Transverse colon (tissue), 4 donors: ENCODE data around the gene DDX10. TPM values are rescaled to one million over a fixed set of nuclear protein-coding genes. Genes with fewer than 3 reads are reported as not detected.

Experiments used
- DNase-seq: peaks from one replicate; pipeline ENCODE4 v3.0.0-alpha.2; 2019
- H3K27ac ChIP-seq, 4 donors: fragments of 200-600 bp; sonication (generic); 2 replicates each; pipeline ENCODE4 v1.5.1; 2016 to 2018; ENCODE audit warnings: inconsistent platforms in 4 of 4
- H3K27me3 ChIP-seq: fragments of 200-600 bp; sonication (generic); 2 replicates; pipeline ENCODE4 v1.5.1; 2017; ENCODE audit warnings: inconsistent platforms
- H3K36me3 ChIP-seq, 4 donors: fragments of 200-600 bp; sonication (generic); 2 replicates each; pipeline ENCODE4 v1.5.1; 2017 to 2019; ENCODE audit warnings: inconsistent platforms in 4 of 4
- H3K4me1 ChIP-seq, 4 donors: fragments of 200-600 bp; sonication (generic); 2 replicates each; pipeline ENCODE4 v1.5.1; 2017 to 2020; ENCODE audit warnings: inconsistent platforms in 4 of 4
- H3K4me3 ChIP-seq, 4 donors: fragments of 200-600 bp; sonication (generic); 1 replicate in 1 of 4; 2 replicates in 3 of 4; pipeline versions ENCODE4 v1.5.1 to v1.6.1; 2017 to 2019; ENCODE audit warnings: inconsistent platforms in 4 of 4
- H3K9me3 ChIP-seq, 2 donors: fragments of 200-600 bp; sonication (generic); 2 replicates each; pipeline ENCODE4 v1.5.1; 2017 to 2019; ENCODE audit warnings: inconsistent platforms in 2 of 2
- EP300 ChIP-seq: sonication (generic); formaldehyde crosslinking; IDR thresholded peaks from one replicate; pipeline ENCODE4 v1.6.1; 2017; ENCODE audit warnings: antibody characterized with exemption, low read depth
- POLR2A ChIP-seq: fragments of 450-650 bp; IDR thresholded peaks from one replicate; pipeline ENCODE4 v1.6.1; 2016; ENCODE audit warnings: antibody characterized with exemption, mild to moderate bottlenecking, moderate library complexity
- POLR2AphosphoS5 ChIP-seq, 3 donors: sonication (generic); formaldehyde crosslinking; IDR thresholded peaks; one replicate each; pipeline ENCODE4 v1.6.1; 2016; ENCODE audit warnings: antibody characterized with exemption in 3 of 3
- WGBS, 2 donors: methylation state at CpG; one replicate each; pipeline ENCODE4 v1.1.5; 2018; ENCODE audit warnings: low coverage in 1 of 2; 5-methylcytosine and 5-hydroxymethylcytosine counted together
- in situ Hi-C, 4 donors: fragments of 200-750 bp; cut with MboI; loops; one replicate each; pipeline versions ENCODE4 v1.15.0 to v1.15.1; 2017; ENCODE audit warnings: low sequenced_read_pairs in 3 of 4, low pct_ligation_motif_present in 1 of 4, low pct_unique_long_range_greater_than_20kb in 1 of 4
- intact Hi-C: fragments of 100-400 bp; cut with DNase I; formaldehyde crosslinking; loops from one replicate; pipeline ENCODE4 v1.15.1; 2023; ENCODE audit warnings: low total_unique reads
- total RNA-seq, 4 donors: library from RNA; depleted of rRNA; stranded (reverse); fragments of >200 nt; gene quantifications; one replicate each; pipeline ENCODE4 v1.1.0, GENCODE V29; 2016
- TF ChIP-seq, protein P1 (sequence below), 5 experiments: fragments of 200-600 bp in 3 of 5; fragments of 450-650 bp in 2 of 5; sonication (generic) in 3 of 5; IDR thresholded peaks; 1 replicate in 2 of 5; 2 replicates in 3 of 5; pipeline ENCODE4 v1.5.1; 2016 to 2017; ENCODE audit warnings: antibody characterized with exemption in 5 of 5, inconsistent platforms in 3 of 5, mild to moderate bottlenecking in 2 of 5, moderate library complexity in 1 of 5

The DDX10 gene
- total RNA-seq, 4 donors from 2014 or later = 7.6 to 38.2 (median 12.6) TPM

DNA sequence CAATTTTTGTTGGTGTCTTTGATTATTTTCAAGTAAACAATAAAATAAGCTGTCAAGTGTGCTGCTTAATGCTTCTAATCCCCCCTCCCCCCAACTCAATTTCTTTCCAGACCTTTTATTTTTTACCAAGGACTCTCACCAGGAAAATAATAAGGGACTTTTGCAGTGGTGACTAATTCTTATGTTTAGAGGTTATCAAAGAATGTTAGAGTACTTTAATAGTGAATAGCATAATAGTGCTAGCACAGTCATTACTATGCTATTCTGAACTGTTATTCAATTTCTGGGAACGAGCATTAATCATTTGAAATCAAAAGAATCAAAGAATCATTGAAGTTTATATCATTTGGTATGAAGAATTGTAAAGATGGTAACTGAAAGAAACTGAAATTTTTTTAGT lies 251.4 kb downstream of the DDX10 start:
- no peak for DNase-seq
- 73 to 77% methylated on average over 1 of the region's 1 CpG for WGBS, 2 donors
- H3K4me1 ChIP-seq = no peaks in the 10 kb centered on the region
- no peak overlapping the region for H3K4me3 ChIP-seq
- intact Hi-C loops (no loop called here), in situ Hi-C loops (no loop called here)
- H3K36me3 ChIP-seq = no peaks in the 10 kb centered on the region
- no peak overlapping the region for H3K27ac ChIP-seq
- no peaks in the 10 kb centered on the region for H3K27me3 ChIP-seq
- TF ChIP-seq, protein P1, sequence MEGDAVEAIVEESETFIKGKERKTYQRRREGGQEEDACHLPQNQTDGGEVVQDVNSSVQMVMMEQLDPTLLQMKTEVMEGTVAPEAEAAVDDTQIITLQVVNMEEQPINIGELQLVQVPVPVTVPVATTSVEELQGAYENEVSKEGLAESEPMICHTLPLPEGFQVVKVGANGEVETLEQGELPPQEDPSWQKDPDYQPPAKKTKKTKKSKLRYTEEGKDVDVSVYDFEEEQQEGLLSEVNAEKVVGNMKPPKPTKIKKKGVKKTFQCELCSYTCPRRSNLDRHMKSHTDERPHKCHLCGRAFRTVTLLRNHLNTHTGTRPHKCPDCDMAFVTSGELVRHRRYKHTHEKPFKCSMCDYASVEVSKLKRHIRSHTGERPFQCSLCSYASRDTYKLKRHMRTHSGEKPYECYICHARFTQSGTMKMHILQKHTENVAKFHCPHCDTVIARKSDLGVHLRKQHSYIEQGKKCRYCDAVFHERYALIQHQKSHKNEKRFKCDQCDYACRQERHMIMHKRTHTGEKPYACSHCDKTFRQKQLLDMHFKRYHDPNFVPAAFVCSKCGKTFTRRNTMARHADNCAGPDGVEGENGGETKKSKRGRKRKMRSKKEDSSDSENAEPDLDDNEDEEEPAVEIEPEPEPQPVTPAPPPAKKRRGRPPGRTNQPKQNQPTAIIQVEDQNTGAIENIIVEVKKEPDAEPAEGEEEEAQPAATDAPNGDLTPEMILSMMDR (IDR thresholded peaks at IDR 0.05) = no peak
- TF ChIP-seq EP300 (no peak), POLR2AphosphoS5 (IDR thresholded peaks at IDR 0.05) (no peak), POLR2A (no peak)
- no peaks in the 10 kb centered on the region for H3K9me3 ChIP-seq

DNA sequence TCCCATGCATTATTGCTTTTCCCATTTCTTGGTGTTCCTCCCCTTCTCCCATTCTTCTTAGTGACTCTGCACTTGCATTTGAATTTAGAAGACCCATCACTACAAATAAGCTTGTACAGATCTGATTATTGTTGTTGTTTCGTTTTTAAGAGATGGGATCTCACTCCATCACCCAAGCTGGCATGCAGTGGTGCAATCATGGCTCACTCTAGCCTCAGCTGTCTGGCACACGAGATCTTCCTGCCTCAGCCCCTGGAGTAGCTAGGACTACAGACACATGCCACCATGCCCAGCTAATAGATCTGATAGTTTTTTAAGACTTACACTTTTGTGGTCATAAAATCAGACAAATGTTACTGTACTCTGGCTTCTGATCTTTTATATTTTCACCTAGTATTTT lies 252.1 kb downstream of the DDX10 start:
- Histone ChIP-seq H3K4me3 (no peak overlapping the region), H3K27me3 (no peaks in the 10 kb centered on the region), H3K9me3 (no peaks in the 10 kb centered on the region), H3K36me3 (no peaks in the 10 kb centered on the region), H3K27ac (no peak overlapping the region), H3K4me1 (no peaks in the 10 kb centered on the region)
- TF ChIP-seq POLR2A (no peak), POLR2AphosphoS5 (IDR thresholded peaks at IDR 0.05) (no peak), EP300 (no peak)
- TF ChIP-seq, protein P1 (IDR thresholded peaks at IDR 0.05) = no peak
- no peak for DNase-seq
- 60 to 85% methylated on average over 1 to 2 of the region's 2 CpGs for WGBS, 2 donors
- intact Hi-C loops (no loop called here), in situ Hi-C loops (no loop called here)

DNA sequence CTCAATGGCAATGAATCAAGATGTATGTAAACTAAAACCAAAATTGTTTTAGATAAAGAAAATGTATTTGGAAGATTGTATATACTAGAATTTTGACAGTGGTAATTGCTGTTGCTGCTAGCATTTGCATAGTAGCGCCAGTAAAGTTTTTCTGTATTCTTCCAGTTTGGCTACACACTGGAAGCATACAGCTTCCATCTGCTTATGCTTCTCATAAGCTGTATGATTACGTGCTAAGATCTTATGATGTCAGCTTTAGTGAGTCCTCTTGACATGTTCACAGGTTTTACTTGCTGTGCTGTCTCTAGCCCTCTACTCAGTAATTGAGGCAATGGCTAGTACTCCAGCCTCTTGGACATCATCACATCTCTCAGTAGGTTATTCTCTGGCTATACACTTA lies 256.3 kb downstream of the DDX10 start:
- H3K4me1 ChIP-seq = no peaks in the 10 kb centered on the region
- in situ Hi-C loops (no loop called here), intact Hi-C loops (no loop called here)
- H3K4me3 ChIP-seq = no peak overlapping the region
- 91 to 100% methylated on average over 2 of the region's 2 CpGs for WGBS, 2 donors
- TF ChIP-seq POLR2A = no peak
- TF ChIP-seq, protein P1 (IDR thresholded peaks at IDR 0.05) = no peak
- no peak for TF ChIP-seq EP300
- TF ChIP-seq POLR2AphosphoS5 (IDR thresholded peaks at IDR 0.05) = no peak
- no peaks in the 10 kb centered on the region for H3K27me3 ChIP-seq
- no peak overlapping the region for H3K27ac ChIP-seq
- H3K9me3 ChIP-seq = no peaks in the 10 kb centered on the region
- no peak for DNase-seq
- H3K36me3 ChIP-seq = no peaks in the 10 kb centered on the region

GRCh38 chr11:108922241-108922640 lies 257.4 kb downstream of the DDX10 start:
- WGBS, 2 donors = 79 to 86% methylated on average over 3 of the region's 3 CpGs
- H3K27me3 ChIP-seq = no peaks in the 10 kb centered on the region
- H3K4me1 ChIP-seq = no peaks in the 10 kb centered on the region
- DNase-seq = no peak
- no peak overlapping the region for H3K4me3 ChIP-seq
- H3K36me3 ChIP-seq = no peaks in the 10 kb centered on the region
- intact Hi-C loops (no loop called here), in situ Hi-C loops (no loop called here)
- no peaks in the 10 kb centered on the region for H3K9me3 ChIP-seq
- TF ChIP-seq POLR2AphosphoS5 (IDR thresholded peaks at IDR 0.05) = no peak
- H3K27ac ChIP-seq = no peak overlapping the region

- intact Hi-C loops (no loop called here), in situ Hi-C loops (no loop called here)
- TF ChIP-seq, protein P1 (IDR thresholded peaks at IDR 0.05) = no peak
- no peak for TF ChIP-seq POLR2A
- TF ChIP-seq EP300 = no peak
- Histone ChIP-seq H3K4me3 (no peak overlapping the region), H3K27me3 (no peaks in the 10 kb centered on the region), H3K27ac (no peak overlapping the region), H3K36me3 (no peaks in the 10 kb centered on the region), H3K4me1 (no peaks in the 10 kb centered on the region), H3K9me3 (no peaks in the 10 kb centered on the region)
- no peak for DNase-seq
- 79 to 100% methylated on average over 1 of the region's 1 CpG for WGBS, 2 donors
Measured at GRCh38 chr11:108923413-108923812, 258.5 kb downstream of the DDX10 start.
